ENCODE results near the gene PCBP3. TPM values are rescaled to one million over a fixed set of nuclear protein-coding genes. Genes with fewer than 3 reads are reported as not detected.

PCBP3 gene
- total and polyA plus RNA-seq, 8 donors = 0.83 to 4.3 (median 1.7) TPM

DNA sequence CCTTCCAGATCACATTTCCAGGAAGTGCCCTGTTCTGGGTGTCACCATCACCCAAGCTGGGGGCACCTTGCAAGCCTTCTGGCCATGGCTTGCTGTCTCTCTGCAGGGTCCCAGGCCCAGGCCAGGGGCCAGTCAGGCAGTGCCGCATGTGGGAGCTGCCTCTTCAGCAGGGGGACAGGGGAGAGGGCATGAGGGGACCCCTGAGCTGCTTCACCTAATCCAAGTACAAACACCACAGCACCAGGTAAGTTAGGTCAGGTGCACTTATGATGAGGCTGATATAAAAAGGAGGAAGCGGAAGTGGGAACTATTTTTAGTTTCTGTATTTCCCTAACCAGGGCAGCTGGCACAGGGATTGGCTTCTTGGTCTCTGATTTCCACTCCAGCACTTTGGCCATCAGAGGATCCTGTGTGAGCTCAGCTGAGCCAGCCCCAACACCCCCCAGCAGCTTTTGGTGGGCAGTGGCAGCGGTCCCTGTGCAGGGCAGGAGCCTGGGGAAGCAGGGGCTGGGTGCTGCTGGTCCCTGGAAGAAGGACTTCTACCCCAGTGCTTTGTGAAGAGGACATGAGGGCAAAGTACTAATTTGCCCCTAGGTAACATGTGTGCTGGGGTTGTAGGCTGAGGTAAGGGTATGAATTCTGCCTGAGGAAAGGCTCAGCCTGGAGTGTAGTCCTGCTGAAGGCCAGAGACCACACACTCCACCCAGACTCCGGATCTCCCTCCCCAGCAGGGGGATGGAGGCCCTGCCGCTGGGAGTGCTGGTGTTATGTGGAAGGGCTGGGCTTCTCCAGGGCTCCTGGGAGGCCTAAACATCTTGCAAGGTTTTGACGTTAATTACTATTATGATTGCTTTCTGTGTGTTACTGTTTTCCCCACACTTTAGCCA is 3.3 kb upstream of the PCBP3 start:
- ATAC-seq = no peak
- intact Hi-C loops (cut with DNase I) = no loop called here
- H3K9me3 ChIP-seq = no peaks in the 10 kb centered on the region
- peak in 1 of 6 donors; percentile 49 for DNase-seq
- no peaks in the 10 kb centered on the region for H3K36me3 ChIP-seq
- H3K27ac ChIP-seq = no peak overlapping the region
- no peak overlapping the region for H3K4me3 ChIP-seq
- no peak for FAIRE-seq
- no peaks in the 10 kb centered on the region for H3K4me1 ChIP-seq
- WGBS, 2 donors = 50 to 60% methylated on average over 6 of the region's 6 CpGs
- TF ChIP-seq, protein P1, sequence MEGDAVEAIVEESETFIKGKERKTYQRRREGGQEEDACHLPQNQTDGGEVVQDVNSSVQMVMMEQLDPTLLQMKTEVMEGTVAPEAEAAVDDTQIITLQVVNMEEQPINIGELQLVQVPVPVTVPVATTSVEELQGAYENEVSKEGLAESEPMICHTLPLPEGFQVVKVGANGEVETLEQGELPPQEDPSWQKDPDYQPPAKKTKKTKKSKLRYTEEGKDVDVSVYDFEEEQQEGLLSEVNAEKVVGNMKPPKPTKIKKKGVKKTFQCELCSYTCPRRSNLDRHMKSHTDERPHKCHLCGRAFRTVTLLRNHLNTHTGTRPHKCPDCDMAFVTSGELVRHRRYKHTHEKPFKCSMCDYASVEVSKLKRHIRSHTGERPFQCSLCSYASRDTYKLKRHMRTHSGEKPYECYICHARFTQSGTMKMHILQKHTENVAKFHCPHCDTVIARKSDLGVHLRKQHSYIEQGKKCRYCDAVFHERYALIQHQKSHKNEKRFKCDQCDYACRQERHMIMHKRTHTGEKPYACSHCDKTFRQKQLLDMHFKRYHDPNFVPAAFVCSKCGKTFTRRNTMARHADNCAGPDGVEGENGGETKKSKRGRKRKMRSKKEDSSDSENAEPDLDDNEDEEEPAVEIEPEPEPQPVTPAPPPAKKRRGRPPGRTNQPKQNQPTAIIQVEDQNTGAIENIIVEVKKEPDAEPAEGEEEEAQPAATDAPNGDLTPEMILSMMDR (IDR thresholded peaks at IDR 0.05) = no peak
- no peaks in the 10 kb centered on the region for H3K27me3 ChIP-seq

DNA sequence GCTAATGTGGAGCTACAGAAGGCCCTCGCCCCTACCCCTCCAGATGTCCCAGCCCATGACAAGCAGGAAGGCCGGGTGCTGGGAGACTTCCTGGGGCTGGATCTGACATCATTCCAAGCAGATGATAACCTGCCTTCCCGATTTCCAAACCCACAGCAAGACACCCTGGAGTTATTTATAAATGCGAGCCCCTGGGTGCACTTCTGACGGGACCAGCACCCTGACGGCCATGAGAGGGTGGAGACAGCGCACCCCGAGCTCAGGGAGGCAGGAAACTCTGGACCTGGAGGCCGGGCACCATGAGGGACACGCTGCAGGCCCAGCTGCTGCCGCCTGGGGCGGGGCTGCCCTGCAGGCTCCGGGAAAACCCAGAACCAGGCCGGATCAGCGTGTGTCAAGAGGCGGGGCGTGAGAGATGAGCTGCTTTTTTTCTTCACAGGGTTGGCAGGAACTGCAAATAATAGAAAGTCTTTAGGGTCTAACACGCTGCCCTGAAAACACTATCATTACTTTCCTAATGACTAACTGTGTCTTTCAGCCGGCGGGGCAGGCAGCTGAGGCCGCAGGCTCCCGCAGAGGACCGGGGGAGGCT is 2.5 kb upstream of the PCBP3 start:
- Histone ChIP-seq H3K4me3 (no peak overlapping the region), H3K4me1 (no peaks in the 10 kb centered on the region), H3K9me3 (no peaks in the 10 kb centered on the region), H3K36me3 (no peaks in the 10 kb centered on the region), H3K27me3 (no peaks in the 10 kb centered on the region), H3K27ac (no peak overlapping the region)
- DNase-seq (peak in 2 of 6 donors; percentile 30 to 70), FAIRE-seq (no peak), ATAC-seq (no peak)
- 59 to 63% methylated on average over 23 of the region's 23 CpGs for WGBS, 2 donors
- intact Hi-C loops (cut with DNase I) = no loop called here
- TF ChIP-seq, protein P1 (IDR thresholded peaks at IDR 0.05) = no peak

DNA sequence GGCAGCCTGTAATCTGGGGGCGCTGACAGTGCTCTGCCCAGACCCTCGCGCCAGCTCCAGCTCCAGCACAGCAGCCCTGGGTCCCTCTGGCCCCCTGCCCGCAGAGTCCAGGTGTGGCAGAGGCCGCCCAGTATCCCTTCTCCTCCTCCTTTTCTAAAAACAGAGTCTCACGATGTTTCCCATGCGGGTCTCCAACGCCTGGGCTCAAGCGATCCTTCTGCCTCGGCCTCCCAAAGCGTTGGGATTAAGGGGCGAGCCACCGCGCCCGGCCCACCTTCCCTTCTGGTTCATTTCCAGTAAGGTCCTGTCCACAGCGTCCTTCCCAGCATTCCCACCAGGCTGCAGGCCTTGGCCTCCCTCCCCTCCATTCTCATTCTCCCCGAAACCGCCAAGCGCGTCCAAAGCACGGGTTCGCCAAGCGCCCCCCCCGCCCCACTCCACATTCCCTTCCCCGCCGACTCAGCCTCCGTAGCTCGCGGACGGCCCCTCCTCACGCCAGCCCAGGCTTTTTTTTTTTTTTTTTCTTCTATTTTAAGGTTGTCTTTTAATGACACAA is 2.0 kb upstream of the PCBP3 start:
- TF ChIP-seq, protein P1 (IDR thresholded peaks at IDR 0.05) = no peak
- intact Hi-C loops (cut with DNase I) = no loop called here
- WGBS, 2 donors = 66 to 72% methylated on average over 31 of the region's 31 CpGs

DNA sequence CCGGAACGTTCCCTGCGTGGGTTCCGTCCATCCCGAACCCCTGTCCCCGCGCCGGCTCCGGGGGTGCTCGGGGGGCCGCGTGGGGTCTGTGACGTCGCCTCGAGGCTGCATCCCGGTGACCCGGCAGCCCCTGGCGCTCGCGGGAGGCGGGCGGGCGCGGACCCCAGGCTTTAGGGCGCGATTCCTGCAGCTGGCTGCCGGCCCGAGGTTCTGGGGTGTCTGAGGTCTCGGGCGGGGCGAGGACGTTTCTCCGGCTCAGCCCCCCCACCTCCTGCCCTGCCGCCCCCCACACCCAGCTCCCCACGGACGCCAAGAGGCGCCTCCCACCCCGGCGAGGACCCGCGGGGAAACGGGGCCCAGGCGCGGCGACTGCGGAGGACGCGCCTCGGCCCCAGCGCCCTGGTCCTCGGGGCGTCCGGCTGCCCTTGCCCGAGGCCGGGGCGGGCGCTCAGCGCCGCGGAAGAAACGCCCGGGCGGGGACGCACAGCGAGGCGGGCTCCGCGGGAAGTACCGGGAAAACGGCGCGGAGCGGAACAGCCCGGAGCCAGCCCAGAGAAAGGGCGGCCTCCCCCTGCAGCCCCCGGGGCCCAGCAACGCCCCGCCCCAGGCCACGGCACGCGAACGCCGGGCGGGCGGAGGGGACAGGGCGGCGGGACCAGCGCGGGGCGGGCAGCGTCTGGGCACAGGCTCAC is 1.3 kb upstream of the PCBP3 start:
- Histone ChIP-seq H3K27me3 (no peaks in the 10 kb centered on the region), H3K4me3 (peak overlapping the region in 2 of 4 donors; percentile 21 to 37), H3K36me3 (no peaks in the 10 kb centered on the region), H3K4me1 (no peaks in the 10 kb centered on the region), H3K9me3 (no peaks in the 10 kb centered on the region), H3K27ac (no peak overlapping the region)
- intact Hi-C loops (cut with DNase I) = no loop called here
- TF ChIP-seq, protein P1 (IDR thresholded peaks at IDR 0.05) = no peak
- DNase-seq (peak in 4 of 6 donors; percentile 33 to 79 (median 62)), FAIRE-seq (no peak), ATAC-seq (no peak)
- WGBS, 2 donors = 11 to 15% methylated on average over 71 to 91 of the region's 91 CpGs

More for the DNA sequence above, 2.0 kb upstream of the PCBP3 start:
- Histone ChIP-seq H3K4me1 (no peaks in the 10 kb centered on the region), H3K27me3 (no peaks in the 10 kb centered on the region), H3K27ac (no peak overlapping the region), H3K4me3 (no peak overlapping the region), H3K36me3 (no peaks in the 10 kb centered on the region), H3K9me3 (no peaks in the 10 kb centered on the region)
- FAIRE-seq = no peak
- ATAC-seq = no peak
- DNase-seq = peak in 2 of 6 donors; percentile 41 to 66

Measured in pancreas (tissue), 10 donors.